ENCODE data around the gene MUC16. TPM values are rescaled to one million over a fixed set of nuclear protein-coding genes. Genes with fewer than 3 reads are reported as not detected.
"Not testable (repeated sequence)": the region's sequence is repeated elsewhere in the genome, so short reads cannot be mapped to it uniquely, and the experiment has no call there.

Gene MUC16
- total RNA-seq: under 1 TPM in 3 of 4 donors, not detected in 1; 0.22 to 0.94 (median 0.54) TPM

DNA sequence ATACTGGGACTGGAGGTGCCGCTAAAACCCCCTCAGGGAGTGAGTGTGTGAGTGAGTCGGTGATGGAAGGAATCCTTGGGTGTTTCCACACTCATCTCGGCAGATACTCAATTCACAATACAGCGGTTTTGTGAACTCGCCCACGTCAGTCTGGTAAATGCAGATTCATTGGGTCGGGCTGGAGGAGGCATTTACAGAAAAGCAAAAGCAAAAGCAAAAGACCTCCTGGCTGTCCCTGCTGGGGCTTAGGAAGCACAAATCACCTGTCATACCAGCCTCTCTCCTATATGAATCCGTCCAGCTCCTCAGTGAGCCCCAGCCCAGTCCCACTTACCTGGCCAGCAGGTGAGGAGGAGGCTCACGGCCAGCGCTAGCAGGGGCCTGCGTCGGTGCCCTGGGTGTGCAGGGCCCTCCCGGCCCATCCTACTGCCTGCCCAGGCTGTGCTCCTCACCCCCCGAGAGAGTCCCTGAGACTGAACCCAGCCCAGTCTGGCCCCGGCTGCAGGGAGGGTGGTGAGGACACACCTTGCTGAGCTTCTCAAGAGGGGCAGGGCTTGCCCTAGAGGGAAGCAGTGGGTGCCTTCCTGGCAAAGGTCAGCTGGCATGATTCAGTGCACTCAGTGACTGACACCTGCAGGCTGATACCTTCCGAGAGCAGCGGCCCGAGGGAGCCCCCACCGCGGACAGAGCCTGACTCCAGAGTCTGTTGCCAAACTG lies at the start of gene MUC16:
Gene MUC16, minus strand, starts transcription at position 475 of the 717 bp plus-strand sequence.
- DNase-seq: peak in 1 of 2 donors; percentile 3
- no peaks in the 10 kb centered on the region for H3K4me1 ChIP-seq
- no peaks in the 10 kb centered on the region for H3K9me3 ChIP-seq
- H3K27me3 ChIP-seq: no peaks in the 10 kb centered on the region
- WGBS, 2 donors: 34 to 52% methylated on average over 12 to 14 of the region's 20 CpGs
- H3K36me3 ChIP-seq: no peaks in the 10 kb centered on the region
- H3K4me3 ChIP-seq (replicated peaks in 1 of 3): no peak within 1 kb of the TSS
- no peak within 1 kb of the TSS for H3K27ac ChIP-seq
- intact Hi-C loops (cut with DNase I): no loop called here
- TF ChIP-seq POLR2A (IDR thresholded peaks at IDR 0.05): no peak
- TF ChIP-seq, protein P1, sequence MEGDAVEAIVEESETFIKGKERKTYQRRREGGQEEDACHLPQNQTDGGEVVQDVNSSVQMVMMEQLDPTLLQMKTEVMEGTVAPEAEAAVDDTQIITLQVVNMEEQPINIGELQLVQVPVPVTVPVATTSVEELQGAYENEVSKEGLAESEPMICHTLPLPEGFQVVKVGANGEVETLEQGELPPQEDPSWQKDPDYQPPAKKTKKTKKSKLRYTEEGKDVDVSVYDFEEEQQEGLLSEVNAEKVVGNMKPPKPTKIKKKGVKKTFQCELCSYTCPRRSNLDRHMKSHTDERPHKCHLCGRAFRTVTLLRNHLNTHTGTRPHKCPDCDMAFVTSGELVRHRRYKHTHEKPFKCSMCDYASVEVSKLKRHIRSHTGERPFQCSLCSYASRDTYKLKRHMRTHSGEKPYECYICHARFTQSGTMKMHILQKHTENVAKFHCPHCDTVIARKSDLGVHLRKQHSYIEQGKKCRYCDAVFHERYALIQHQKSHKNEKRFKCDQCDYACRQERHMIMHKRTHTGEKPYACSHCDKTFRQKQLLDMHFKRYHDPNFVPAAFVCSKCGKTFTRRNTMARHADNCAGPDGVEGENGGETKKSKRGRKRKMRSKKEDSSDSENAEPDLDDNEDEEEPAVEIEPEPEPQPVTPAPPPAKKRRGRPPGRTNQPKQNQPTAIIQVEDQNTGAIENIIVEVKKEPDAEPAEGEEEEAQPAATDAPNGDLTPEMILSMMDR (IDR thresholded peaks at IDR 0.05): no peak

DNA sequence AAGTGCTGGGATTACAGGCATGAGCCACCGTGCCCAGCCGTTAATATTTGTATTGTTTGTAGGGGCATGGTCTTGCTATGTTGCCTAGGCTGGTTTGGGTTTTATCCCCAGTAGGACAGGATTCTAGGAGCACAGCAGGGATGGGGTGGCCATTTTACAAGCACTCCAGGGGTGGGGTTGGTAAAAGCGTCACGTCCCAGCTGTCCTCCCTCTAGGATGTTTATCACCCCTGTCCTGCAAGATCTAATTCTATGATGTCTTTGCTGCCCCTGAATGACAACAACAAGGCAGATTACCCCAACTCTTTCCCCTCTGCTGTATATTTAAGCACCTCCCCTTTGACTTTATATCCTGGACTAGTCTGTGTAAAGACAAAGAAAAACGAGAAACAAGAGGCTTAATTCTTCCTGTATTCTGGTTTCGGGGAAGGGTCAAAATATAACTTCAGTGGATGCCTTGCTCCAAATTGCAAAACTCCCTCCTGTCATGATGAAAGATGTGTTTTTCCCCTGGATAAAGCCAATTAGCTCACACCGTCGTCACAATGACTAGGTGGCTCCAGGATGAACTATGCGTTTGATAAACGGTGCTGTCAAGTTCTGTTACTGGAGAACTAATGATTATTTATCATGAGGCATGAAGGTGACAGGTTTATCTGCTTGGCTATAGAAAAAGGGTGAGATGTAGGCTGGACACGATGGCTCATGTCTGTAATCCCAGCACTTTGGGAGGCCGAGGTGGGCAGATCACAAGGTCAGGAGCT lies 48.9 kb upstream of the MUC16 start:
- H3K4me3 ChIP-seq (replicated peaks in 1 of 3): no peak overlapping the region
- no peaks in the 10 kb centered on the region for H3K27me3 ChIP-seq
- no peak for DNase-seq
- intact Hi-C loops (cut with DNase I): no loop called here
- H3K36me3 ChIP-seq: no peaks in the 10 kb centered on the region
- TF ChIP-seq, protein P1 (IDR thresholded peaks at IDR 0.05): no peak
- no peak for TF ChIP-seq POLR2A (IDR thresholded peaks at IDR 0.05)
- 58 to 62% methylated on average over 12 of the region's 12 CpGs for WGBS, 2 donors
- no peaks in the 10 kb centered on the region for H3K4me1 ChIP-seq
- no peak overlapping the region for H3K27ac ChIP-seq
- H3K9me3 ChIP-seq: no peaks in the 10 kb centered on the region

DNA sequence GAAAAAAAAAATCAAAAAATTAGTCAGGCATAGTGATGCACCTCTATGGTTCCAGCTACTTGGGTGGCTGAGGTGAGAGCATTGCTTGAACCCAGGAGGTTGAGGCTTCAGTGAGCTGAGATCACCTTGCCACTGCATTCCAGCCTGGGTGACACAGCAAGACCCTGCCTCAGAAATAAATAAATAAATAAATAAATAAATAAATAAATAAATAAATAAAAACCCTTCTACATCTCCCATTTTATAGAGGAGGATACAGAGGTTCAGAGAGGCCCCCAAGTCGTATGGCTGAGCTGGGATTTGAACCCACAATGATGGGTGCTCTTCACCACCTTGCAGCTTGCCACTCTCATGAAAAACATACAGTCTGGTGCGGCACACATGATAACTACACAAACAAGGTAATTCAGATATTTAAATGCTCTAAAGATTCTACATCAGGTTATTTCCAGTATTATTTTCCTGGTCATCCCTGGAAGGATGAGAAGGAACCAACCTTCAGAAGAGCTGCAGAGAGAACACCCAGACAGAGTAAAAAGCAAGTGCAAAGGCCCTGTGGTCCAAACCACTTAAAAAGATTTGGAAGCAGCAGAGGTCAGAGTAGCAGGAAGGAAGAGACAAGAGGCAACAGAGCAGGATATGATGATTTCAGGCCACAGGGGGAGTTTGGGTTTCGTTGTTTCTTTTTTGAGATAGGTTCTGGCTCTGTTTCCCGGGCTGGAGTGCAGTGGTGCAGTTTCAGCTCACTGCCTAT lies 47.5 kb upstream of the MUC16 start:
- TF ChIP-seq, protein P1 (IDR thresholded peaks at IDR 0.05): no peak
- TF ChIP-seq POLR2A (IDR thresholded peaks at IDR 0.05): no peak
- Histone ChIP-seq H3K4me3 (replicated peaks in 1 of 3) (no peak overlapping the region), H3K9me3 (no peaks in the 10 kb centered on the region), H3K27me3 (no peaks in the 10 kb centered on the region), H3K4me1 (no peaks in the 10 kb centered on the region), H3K27ac (no peak overlapping the region), H3K36me3 (no peaks in the 10 kb centered on the region)
- DNase-seq: no peak
- 76 to 82% methylated on average over 4 of the region's 4 CpGs for WGBS, 2 donors
- intact Hi-C loops (cut with DNase I): no loop called here

DNA sequence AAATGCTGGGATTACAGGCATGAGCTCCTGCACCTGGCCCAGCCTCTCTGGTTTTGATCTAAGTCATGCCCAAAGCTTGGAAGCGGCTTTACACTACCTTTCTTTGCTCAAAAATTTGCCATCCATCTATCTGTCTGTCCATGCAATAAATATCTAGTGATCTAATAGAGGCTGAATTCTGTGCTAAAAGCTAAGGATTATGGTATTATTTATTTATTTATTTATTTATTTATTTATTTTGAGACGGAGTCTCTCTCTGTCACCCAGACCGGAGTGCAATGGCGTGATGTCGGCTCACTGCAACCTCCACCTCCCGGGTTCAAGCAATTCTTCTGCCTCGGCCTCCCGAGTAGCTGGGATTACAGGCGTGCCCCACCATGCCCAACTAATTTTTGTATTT lies 45.9 kb upstream of the MUC16 start:
- H3K4me1 ChIP-seq; H3K27ac ChIP-seq; H3K9me3 ChIP-seq; DNase-seq; H3K27me3 ChIP-seq; intact Hi-C loops (cut with DNase I); H3K36me3 ChIP-seq; H3K4me3 ChIP-seq (replicated peaks in 1 of 3): not testable (repeated sequence)
- 95% methylated on average over 9 of the region's 9 CpGs for WGBS, 2 donors

DNA sequence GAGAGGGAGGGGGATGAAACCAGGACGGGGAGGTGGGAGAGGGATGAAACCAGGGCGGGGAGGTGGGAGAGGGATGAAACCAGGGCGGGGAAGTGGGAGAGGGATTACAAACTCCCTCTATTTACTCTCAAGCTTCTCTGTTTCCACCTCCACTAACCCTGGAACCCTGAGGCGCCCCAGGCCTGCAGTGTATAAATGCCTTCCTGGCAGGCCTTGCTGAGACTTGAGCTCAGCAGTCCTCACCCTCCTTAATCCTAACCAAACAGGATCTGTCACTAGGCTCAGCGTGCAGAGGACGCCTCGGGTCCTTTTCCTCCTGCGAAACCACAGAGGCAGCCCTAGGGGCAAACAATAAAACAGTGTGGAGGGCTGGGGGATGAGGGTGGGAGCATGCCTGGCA lies 44.6 kb upstream of the MUC16 start:
- TF ChIP-seq, protein P1 (IDR thresholded peaks at IDR 0.05): no peak
- TF ChIP-seq POLR2A (IDR thresholded peaks at IDR 0.05): no peak
- Histone ChIP-seq H3K27me3 (no peaks in the 10 kb centered on the region), H3K4me3 (replicated peaks in 1 of 3) (no peak overlapping the region), H3K4me1 (no peaks in the 10 kb centered on the region), H3K36me3 (no peaks in the 10 kb centered on the region), H3K27ac (no peak overlapping the region), H3K9me3 (no peaks in the 10 kb centered on the region)
- DNase-seq: no peak
- intact Hi-C loops (cut with DNase I): no loop called here
- 11 to 29% methylated on average over 8 of the region's 8 CpGs for WGBS, 2 donors

Data from thyroid gland (tissue), 4 donors.